ENCODE data around the gene DVL2.
A peak's percentile ranks its signal among the peaks of the same experiment; 100 is the strongest.

Gene DVL2

GRCh38 chr17:7261379-7262191 is 27.3 kb upstream of the DVL2 start:
- peak; percentile 29 for DNase-seq (ENCODE audit: low read depth)
- no peak for TF ChIP-seq CTCF (IDR thresholded peaks at IDR 0.05; ENCODE audit: insufficient read depth, low read depth, low read length, missing control alignments)
- peak overlapping the region; percentile 57 for H3K4me3 ChIP-seq (ENCODE audit: low read depth, low read length)

GRCh38 chr17:7260651-7261378 is 26.5 kb upstream of the DVL2 start:
- TF ChIP-seq CTCF (IDR thresholded peaks at IDR 0.05; ENCODE audit: insufficient read depth, low read depth, low read length, missing control alignments): no peak
- peak; percentile 50 for DNase-seq (ENCODE audit: low read depth)
- peak overlapping the region; percentile 57 for H3K4me3 ChIP-seq (ENCODE audit: low read depth, low read length)

- H3K4me3 ChIP-seq (ENCODE audit: low read depth, low read length): no peak overlapping the region
- DNase-seq (ENCODE audit: low read depth): no peak
- TF ChIP-seq CTCF (IDR thresholded peaks at IDR 0.05; ENCODE audit: insufficient read depth, low read depth, low read length, missing control alignments): no peak
These were observed 25.8 kb upstream of the DVL2 start for GRCh38 chr17:7260151-7260550.

- H3K4me3 ChIP-seq (ENCODE audit: low read depth, low read length): no peak overlapping the region
- no peak for TF ChIP-seq CTCF (IDR thresholded peaks at IDR 0.05; ENCODE audit: insufficient read depth, low read depth, low read length, missing control alignments)
- DNase-seq (ENCODE audit: low read depth): no peak
These were observed 25.2 kb upstream of the DVL2 start for GRCh38 chr17:7259555-7259889.

GRCh38 chr17:7258731-7259554 is 24.6 kb upstream of the DVL2 start:
- TF ChIP-seq CTCF (IDR thresholded peaks at IDR 0.05; ENCODE audit: insufficient read depth, low read depth, low read length, missing control alignments): no peak
- no peak for DNase-seq (ENCODE audit: low read depth)
- no peak overlapping the region for H3K4me3 ChIP-seq (ENCODE audit: low read depth, low read length)

- no peak for DNase-seq (ENCODE audit: low read depth)
- no peak overlapping the region for H3K4me3 ChIP-seq (ENCODE audit: low read depth, low read length)
- no peak for TF ChIP-seq CTCF (IDR thresholded peaks at IDR 0.05; ENCODE audit: insufficient read depth, low read depth, low read length, missing control alignments)
These were observed 22.6 kb upstream of the DVL2 start for GRCh38 chr17:7256766-7257456.
